HepG2 (cell line): ENCODE data around the gene RPS25. TPM values are rescaled to one million over a fixed set of nuclear protein-coding genes. Genes with fewer than 3 reads are reported as not detected.

ENCODE experiments used
- RXRA ChIP-seq: sonication (generic); formaldehyde crosslinking; IDR thresholded peaks from 2 replicates; pipeline ENCODE4 v1.5.1; 2020; ENCODE audit warnings: missing genetic modification reagents
- TCF7 ChIP-seq: sonication (generic); IDR thresholded peaks from 2 replicates; pipeline ENCODE4 v1.6.1; 2016; ENCODE audit warnings: antibody characterized with exemption, low read depth
- ZNF496 ChIP-seq: sonication (generic); formaldehyde crosslinking; IDR thresholded peaks from 2 replicates; pipeline ENCODE4 v1.8.1; 2023; ENCODE audit warnings: mild to moderate bottlenecking, moderate library complexity, missing genetic modification reagents; ENCODE audit not compliant: insufficient replicate concordance
- ZNF598 ChIP-seq: sonication (generic); formaldehyde crosslinking; IDR thresholded peaks from 2 replicates; pipeline ENCODE4 v1.5.1; 2020; ENCODE audit warnings: mild to moderate bottlenecking, missing genetic modification reagents, borderline replicate concordance
- ZNF619 ChIP-seq: sonication (generic); formaldehyde crosslinking; IDR thresholded peaks from 2 replicates; pipeline ENCODE4 v1.4.0; 2020; ENCODE audit warnings: mild to moderate bottlenecking, missing genetic modification reagents
- ZSCAN21 ChIP-seq: sonication (generic); formaldehyde crosslinking; IDR thresholded peaks from 2 replicates; pipeline ENCODE4 v1.8.0; 2022; ENCODE audit warnings: mild to moderate bottlenecking, missing genetic modification reagents, moderate library complexity, borderline replicate concordance
- polyA plus RNA-seq, 8 experiments: library from polyadenylated mRNA; depleted of rRNA in 3 of 8; stranded (reverse) in 7 of 8; unstranded in 1 of 8; fragments of >200 nt; fragmentation: Illumina TruSeq in 4 of 8; extraction: Trizol in 4 of 8; gene quantifications; 2 replicates each; pipeline versions ENCODE4 v1.2.1 to v1.2.3, GENCODE V29; 2011 to 2016; ENCODE audit warnings: low read depth in 4 of 8, missing spikeins in 1 of 8, mixed read lengths in 1 of 8; ENCODE audit not compliant: insufficient read depth in 1 of 8
- total RNA-seq, 5 experiments: library from RNA; depleted of rRNA; stranded (reverse); fragments of >200 nt; fragmentation: Illumina TruSeq; extraction: Trizol; gene quantifications; 2 replicates each; pipeline ENCODE4 v1.2.3, GENCODE V29; 2016; ENCODE audit warnings: low read depth in 1 of 5
- TF ChIP-seq, protein P1 (sequence below): sonication (generic); formaldehyde crosslinking; IDR thresholded peaks from 2 replicates; pipeline ENCODE4 v1.4.0; 2020; ENCODE audit warnings: mild to moderate bottlenecking, missing genetic modification reagents
- TF ChIP-seq, protein P2 (sequence below): sonication (generic); formaldehyde crosslinking; IDR thresholded peaks from 2 replicates; pipeline ENCODE4 v1.4.0; 2020; ENCODE audit warnings: missing genetic modification reagents, mild to moderate bottlenecking, borderline replicate concordance
- TF ChIP-seq, protein P3 (sequence below): sonication (generic); formaldehyde crosslinking; IDR thresholded peaks from 2 replicates; pipeline ENCODE4 v1.8.0; 2022; ENCODE audit warnings: low read depth, missing genetic modification reagents

The RPS25 gene
- total and polyA plus RNA-seq, 2 of the 13 experiments (the other 11 are each of a cell fraction or from before 2014, with no cell fraction given): 839 to 1,415 TPM

DNA sequence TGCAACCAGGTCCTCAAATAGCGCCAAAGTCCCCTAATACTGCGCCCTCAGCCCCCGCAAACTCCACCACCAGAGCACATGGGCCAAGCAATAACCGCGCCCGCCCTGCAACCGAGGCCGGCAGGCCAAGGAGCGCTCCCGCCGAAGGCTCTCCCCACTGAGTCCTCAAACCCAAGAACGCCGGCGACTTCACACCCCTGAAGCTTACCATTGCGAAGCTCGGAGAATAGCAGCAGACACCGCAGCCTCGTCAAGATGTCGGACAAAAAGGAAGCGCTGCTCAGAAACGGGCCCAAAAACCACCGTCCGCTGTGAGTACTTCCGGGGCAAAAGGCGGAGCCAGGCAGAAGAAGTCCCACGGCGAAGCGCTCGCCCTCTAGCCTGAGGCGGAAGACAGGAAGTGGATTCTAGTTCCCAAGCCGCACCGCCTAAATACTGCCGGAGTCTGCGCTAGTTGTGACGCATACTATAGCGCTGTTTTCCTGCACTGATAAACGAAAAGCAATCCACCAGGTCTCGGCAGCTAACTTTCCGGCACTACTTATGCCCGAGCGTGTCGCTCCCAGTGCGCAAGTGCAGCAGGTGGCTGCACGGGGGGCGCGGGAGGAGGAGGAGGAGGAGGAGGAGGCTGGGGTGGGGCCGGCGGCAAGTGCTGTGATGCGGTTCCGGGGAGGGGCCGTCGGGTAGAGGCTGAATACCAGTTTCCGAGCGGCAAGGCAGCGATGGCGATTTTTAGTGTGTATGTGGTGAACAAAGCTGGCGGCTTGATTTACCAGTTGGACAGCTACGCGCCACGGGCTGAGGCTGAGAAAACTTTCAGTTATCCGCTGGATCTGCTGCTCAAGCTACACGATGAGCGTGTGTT, at the start of gene RPS25, which contains the start of gene TRAPPC4 (continued):
- TF ChIP-seq, protein P1, sequence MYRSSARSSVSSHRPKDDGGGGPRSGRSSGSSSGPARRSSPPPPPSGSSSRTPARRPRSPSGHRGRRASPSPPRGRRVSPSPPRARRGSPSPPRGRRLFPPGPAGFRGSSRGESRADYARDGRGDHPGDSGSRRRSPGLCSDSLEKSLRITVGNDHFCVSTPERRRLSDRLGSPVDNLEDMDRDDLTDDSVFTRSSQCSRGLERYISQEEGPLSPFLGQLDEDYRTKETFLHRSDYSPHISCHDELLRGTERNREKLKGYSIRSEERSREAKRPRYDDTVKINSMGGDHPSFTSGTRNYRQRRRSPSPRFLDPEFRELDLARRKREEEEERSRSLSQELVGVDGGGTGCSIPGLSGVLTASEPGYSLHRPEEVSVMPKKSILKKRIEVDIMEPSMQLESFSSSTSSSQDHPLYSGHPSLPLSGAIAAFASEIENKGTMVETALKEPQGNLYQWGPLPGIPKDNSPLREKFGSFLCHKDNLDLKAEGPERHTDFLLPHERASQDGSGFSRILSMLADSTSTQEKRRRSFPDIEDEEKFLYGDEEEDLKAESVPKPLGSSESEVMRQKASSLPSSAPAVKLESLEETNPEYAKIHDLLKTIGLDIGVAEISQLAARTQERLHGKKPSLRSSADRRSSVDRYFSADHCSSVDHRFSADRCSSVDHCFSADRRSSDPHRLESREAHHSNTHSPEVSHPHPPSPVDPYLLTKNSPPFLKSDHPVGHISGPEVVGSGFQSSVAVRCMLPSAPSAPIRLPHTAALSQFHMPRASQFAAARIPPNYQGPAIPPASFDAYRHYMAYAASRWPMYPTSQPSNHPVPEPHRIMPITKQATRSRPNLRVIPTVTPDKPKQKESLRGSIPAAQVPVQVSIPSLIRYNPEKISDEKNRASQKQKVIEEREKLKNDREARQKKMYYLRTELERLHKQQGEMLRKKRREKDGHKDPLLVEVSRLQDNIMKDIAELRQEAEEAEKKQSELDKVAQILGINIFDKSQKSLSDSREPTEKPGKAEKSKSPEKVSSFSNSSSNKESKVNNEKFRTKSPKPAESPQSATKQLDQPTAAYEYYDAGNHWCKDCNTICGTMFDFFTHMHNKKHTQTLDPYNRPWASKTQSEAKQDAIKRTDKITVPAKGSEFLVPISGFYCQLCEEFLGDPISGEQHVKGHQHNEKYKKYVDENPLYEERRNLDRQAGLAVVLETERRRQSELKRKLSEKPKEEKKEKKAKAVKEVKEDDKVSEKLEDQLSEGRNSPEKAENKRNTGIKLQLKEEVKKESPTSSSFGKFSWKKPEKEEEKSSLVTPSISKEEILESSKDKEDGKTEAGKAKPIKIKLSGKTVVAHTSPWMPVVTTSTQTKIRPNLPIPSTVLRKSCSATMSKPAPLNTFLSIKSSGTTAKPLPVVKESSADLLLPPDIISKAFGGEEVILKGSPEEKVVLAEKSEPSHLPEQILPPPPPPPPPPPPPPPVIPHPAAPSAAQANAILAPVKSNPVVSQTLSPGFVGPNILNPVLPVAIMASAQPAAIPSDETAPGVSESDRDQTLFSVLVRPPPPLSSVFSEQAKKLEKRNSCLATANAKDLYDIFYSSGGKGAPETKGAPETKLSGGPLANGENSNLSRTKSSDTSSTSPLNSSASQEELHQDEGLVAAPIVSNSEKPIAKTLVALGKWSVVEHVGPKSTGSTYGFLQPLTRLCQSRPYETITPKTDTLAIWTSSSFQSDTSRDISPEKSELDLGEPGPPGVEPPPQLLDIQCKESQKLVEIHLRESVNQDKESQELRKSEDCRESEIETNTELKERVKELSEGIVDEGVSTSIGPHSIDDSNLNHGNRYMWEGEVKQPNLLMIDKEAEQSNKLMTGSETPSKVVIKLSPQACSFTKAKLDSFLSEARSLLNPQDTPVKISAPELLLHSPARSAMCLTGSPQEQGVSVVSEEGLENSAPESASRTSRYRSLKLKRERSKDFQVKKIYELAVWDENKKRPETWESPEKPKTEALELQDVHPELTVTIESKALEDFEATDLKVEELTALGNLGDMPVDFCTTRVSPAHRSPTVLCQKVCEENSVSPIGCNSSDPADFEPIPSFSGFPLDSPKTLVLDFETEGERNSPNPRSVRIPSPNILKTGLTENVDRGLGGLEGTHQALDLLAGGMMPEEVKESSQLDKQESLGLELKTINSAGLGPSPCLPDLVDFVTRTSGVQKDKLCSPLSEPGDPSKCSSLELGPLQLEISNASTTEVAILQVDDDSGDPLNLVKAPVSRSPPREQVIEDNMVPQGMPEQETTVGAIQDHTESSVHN (CRISPR knock-in tag): no peak; the same call in 1 of the 2 replicates
- TF ChIP-seq ZNF619 (0 out of 2 replicates have a peak, but pooled peaks have one; percentile 21), TCF7 (peak; percentile 28; the same call in 1 of the 2 replicates), RXRA (0 out of 2 replicates have a peak, but pooled peaks have one; percentile 37), ZSCAN21 (CRISPR knock-in tag) (no peak; the same call in 1 of the 2 replicates), ZNF496 (CRISPR knock-in tag) (no peak), ZNF598 (CRISPR knock-in tag) (no peak)
- TF ChIP-seq, protein P2, sequence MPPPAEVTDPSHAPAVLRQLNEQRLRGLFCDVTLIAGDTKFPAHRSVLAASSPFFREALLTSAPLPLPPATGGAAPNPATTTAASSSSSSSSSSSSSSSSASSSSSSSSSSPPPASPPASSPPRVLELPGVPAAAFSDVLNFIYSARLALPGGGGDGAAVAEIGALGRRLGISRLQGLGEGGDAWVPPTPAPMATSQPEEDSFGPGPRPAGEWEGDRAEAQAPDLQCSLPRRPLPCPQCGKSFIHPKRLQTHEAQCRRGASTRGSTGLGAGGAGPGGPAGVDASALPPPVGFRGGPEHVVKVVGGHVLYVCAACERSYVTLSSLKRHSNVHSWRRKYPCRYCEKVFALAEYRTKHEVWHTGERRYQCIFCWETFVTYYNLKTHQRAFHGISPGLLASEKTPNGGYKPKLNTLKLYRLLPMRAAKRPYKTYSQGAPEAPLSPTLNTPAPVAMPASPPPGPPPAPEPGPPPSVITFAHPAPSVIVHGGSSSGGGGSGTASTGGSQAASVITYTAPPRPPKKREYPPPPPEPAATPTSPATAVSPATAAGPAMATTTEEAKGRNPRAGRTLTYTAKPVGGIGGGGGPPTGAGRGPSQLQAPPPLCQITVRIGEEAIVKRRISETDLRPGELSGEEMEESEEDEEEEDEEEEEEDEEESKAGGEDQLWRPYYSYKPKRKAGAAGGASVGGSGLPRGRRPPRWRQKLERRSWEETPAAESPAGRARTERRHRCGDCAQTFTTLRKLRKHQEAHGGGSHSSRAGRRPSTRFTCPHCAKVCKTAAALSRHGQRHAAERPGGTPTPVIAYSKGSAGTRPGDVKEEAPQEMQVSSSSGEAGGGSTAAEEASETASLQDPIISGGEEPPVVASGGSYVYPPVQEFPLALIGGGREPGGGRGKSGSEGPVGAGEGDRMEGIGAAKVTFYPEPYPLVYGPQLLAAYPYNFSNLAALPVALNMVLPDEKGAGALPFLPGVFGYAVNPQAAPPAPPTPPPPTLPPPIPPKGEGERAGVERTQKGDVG (CRISPR knock-in tag): no peak
- TF ChIP-seq, protein P3, sequence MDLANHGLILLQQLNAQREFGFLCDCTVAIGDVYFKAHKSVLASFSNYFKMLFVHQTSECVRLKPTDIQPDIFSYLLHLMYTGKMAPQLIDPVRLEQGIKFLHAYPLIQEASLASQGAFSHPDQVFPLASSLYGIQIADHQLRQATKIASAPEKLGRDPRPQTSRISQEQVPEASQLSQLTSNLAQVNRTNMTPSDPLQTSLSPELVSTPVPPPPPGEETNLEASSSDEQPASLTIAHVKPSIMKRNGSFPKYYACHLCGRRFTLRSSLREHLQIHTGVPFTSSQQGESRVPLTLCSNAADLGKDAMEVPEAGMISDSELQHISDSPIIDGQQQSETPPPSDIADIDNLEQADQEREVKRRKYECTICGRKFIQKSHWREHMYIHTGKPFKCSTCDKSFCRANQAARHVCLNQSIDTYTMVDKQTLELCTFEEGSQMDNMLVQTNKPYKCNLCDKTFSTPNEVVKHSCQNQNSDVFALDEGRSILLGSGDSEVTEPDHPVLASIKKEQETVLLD (CRISPR knock-in tag): peak; percentile 39; the same call in 1 of the 2 replicates
